Measurements from ENCODE around the gene STK32B. TPM values are rescaled to one million over a fixed set of nuclear protein-coding genes. Genes with fewer than 3 reads are reported as not detected.

The STK32B gene
- total RNA-seq, 4 donors from 2014 or later: 0.39 to 2.7 (median 2.4) TPM

DNA sequence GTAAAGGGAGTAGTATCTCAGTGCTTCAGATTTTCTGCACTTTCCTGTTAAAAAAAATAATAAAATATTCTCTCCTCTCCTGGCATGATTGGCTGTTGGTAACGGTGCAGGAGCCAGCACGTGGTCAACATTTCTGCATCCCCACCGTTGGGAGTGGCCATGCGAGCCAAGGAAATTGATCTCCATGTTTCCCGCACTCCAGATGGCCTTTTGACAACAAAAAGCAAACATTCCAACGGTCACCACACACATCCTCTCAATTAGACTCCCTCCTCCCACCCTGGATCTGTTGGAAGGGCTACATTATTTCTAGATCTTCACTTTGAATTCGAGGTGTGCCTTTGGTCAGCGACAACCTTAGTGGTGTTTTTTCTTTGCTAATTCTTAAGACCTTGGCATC, 45.0 kb downstream of the STK32B start:
- no peak for DNase-seq (ENCODE audit: low spot score in 2 of 2)
- H3K36me3 ChIP-seq: no peaks in the 10 kb centered on the region
- peaks cover 0 to 4% (median 0%) of the 10 kb centered on the region in 4 donors for H3K9me3 ChIP-seq
- WGBS, 2 donors: 60 to 61% methylated on average over 8 of the region's 8 CpGs
- TF ChIP-seq POLR2A (IDR thresholded peaks at IDR 0.05) (no peak), EP300 (IDR thresholded peaks at IDR 0.05) (no peak)
- TF ChIP-seq, protein P1, sequence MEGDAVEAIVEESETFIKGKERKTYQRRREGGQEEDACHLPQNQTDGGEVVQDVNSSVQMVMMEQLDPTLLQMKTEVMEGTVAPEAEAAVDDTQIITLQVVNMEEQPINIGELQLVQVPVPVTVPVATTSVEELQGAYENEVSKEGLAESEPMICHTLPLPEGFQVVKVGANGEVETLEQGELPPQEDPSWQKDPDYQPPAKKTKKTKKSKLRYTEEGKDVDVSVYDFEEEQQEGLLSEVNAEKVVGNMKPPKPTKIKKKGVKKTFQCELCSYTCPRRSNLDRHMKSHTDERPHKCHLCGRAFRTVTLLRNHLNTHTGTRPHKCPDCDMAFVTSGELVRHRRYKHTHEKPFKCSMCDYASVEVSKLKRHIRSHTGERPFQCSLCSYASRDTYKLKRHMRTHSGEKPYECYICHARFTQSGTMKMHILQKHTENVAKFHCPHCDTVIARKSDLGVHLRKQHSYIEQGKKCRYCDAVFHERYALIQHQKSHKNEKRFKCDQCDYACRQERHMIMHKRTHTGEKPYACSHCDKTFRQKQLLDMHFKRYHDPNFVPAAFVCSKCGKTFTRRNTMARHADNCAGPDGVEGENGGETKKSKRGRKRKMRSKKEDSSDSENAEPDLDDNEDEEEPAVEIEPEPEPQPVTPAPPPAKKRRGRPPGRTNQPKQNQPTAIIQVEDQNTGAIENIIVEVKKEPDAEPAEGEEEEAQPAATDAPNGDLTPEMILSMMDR (IDR thresholded peaks at IDR 0.05): no peak
- H3K27ac ChIP-seq: no peak overlapping the region
- no peaks in the 10 kb centered on the region for H3K27me3 ChIP-seq
- no peak overlapping the region for H3K4me3 ChIP-seq
- no peaks in the 10 kb centered on the region for H3K4me1 ChIP-seq

DNA sequence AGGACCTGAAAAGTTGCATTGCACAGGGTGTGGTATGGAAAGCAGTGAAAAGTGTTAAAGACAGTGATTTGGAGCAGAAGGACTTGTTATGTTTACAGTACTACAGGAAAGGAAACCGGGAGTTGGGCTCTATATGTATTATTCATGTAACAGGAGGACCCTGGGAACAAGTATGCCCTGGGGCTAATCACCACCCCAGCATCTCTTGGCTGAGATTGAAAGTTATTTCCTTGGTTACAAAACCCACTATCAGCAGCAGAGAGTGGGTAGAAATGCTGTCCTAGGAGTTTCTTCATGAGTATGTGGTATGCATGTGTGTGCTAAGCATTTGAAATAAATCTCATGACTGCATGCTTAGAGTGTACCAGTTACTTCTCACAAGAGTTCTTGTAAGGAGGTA, 46.9 kb downstream of the STK32B start:
- no peak overlapping the region for H3K27ac ChIP-seq
- no peaks in the 10 kb centered on the region for H3K27me3 ChIP-seq
- DNase-seq (ENCODE audit: low spot score in 2 of 2): no peak
- H3K9me3 ChIP-seq: peaks cover 0 to 4% (median 0%) of the 10 kb centered on the region in 4 donors
- TF ChIP-seq, protein P1 (IDR thresholded peaks at IDR 0.05): no peak
- no peak for TF ChIP-seq EP300 (IDR thresholded peaks at IDR 0.05)
- TF ChIP-seq POLR2A (IDR thresholded peaks at IDR 0.05): no peak
- 46 to 48% methylated on average over 1 of the region's 1 CpG for WGBS, 2 donors
- no peak overlapping the region for H3K4me3 ChIP-seq
- H3K4me1 ChIP-seq: no peaks in the 10 kb centered on the region
- H3K36me3 ChIP-seq: no peaks in the 10 kb centered on the region

DNA sequence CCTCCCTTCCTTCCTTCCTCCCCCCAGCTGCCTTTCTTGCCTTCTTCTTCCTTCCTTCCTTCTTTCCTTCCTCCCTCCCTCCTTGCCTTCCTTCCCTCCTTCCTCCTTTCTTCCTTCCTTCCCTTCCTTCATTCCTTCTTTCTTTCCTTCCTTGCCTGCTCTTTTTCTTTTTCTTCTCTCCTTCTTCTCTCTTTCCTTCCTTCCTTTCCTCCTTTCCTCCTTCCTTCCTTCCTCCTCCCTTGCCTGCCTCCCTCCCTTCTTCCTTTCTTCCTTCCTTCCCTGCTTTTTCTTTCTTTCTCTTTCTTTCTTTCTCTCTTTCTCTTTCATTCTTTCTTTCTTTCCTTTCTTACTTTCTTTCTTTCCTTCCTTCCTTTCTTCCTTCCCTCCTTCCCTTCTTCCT, 49.1 kb downstream of the STK32B start:
- Histone ChIP-seq H3K27ac (no peak overlapping the region), H3K9me3 (peaks cover 0 to 4% (median 0%) of the 10 kb centered on the region in 4 donors), H3K36me3 (no peaks in the 10 kb centered on the region), H3K27me3 (no peaks in the 10 kb centered on the region), H3K4me3 (no peak overlapping the region), H3K4me1 (no peaks in the 10 kb centered on the region)
- TF ChIP-seq, protein P1 (IDR thresholded peaks at IDR 0.05): no peak
- TF ChIP-seq EP300 (IDR thresholded peaks at IDR 0.05) (no peak), POLR2A (IDR thresholded peaks at IDR 0.05) (no peak)
- DNase-seq (ENCODE audit: low spot score in 2 of 2): no peak

DNA sequence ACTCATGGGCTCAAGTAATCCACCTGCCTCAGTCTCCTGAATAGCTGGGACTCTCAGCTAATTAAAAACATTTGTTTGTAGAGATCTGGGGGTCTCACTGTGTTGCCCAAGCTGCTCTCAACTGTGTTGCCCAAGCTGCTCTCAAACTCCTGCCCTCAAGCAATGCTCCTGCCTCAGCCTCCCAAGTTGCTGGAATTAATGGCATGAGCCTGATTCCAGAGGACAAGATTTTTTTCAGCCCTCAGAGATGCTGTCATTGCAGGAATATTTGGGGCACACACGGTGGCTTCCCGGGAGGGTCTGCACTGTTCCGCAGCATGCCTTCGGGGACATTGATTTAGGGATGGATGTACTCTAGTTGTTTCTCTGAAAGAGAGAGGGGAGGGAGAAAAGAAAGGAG, 49.7 kb downstream of the STK32B start:
- no peaks in the 10 kb centered on the region for H3K4me1 ChIP-seq
- no peak for TF ChIP-seq POLR2A (IDR thresholded peaks at IDR 0.05)
- TF ChIP-seq, protein P1 (IDR thresholded peaks at IDR 0.05): no peak
- TF ChIP-seq EP300 (IDR thresholded peaks at IDR 0.05): no peak
- peaks cover 0 to 4% (median 0%) of the 10 kb centered on the region in 4 donors for H3K9me3 ChIP-seq
- H3K36me3 ChIP-seq: no peaks in the 10 kb centered on the region
- no peak for DNase-seq (ENCODE audit: low spot score in 2 of 2)
- H3K4me3 ChIP-seq: no peak overlapping the region
- 59 to 67% methylated on average over 4 of the region's 4 CpGs for WGBS, 2 donors
- H3K27ac ChIP-seq: no peak overlapping the region
- H3K27me3 ChIP-seq: no peaks in the 10 kb centered on the region

DNA sequence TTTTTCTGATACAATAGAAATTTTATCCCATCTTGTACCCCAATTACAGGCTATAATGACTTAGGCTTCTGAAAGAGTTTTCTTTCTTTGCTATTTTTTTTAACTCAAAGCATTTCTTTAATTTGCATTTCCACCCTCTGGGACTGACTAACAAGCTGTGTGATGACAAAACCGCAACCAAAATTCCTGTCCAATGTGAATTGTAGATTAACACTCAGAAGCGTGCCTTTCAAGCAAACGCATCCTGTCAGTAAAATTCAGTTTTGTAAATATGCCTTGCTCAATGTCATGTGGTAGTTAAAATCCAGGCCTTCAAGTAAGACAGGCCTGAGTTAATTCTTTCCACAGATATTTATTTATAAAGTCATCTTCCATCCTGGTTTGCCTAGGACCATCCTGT, 50.3 kb downstream of the STK32B start:
- Histone ChIP-seq H3K27ac (no peak overlapping the region), H3K4me1 (no peaks in the 10 kb centered on the region), H3K36me3 (no peaks in the 10 kb centered on the region), H3K9me3 (peaks cover 0 to 4% (median 0%) of the 10 kb centered on the region in 4 donors), H3K27me3 (no peaks in the 10 kb centered on the region), H3K4me3 (no peak overlapping the region)
- 64 to 71% methylated on average over 3 of the region's 3 CpGs for WGBS, 2 donors
- no peak for DNase-seq (ENCODE audit: low spot score in 2 of 2)
- TF ChIP-seq EP300 (IDR thresholded peaks at IDR 0.05) (no peak), POLR2A (IDR thresholded peaks at IDR 0.05) (no peak)
- TF ChIP-seq, protein P1 (IDR thresholded peaks at IDR 0.05): no peak
